Mesendoderm (in vitro differentiated cells): ENCODE results near the gene DNAJB7.
"Not testable (repeated sequence)": the region's sequence is repeated elsewhere in the genome, so short reads cannot be mapped to it uniquely, and the experiment has no call there.

ENCODE experiments used
- DNase-seq: peaks from one replicate; pipeline ENCODE4 v3.0.0; 2013
- H2AK5ac ChIP-seq: 2 replicates; pipeline ENCODE4 v1.6.1; 2013; ENCODE audit warnings: low read length, inconsistent platforms
- H2BK120ac ChIP-seq: 2 replicates; pipeline ENCODE4 v1.6.1; 2013; ENCODE audit warnings: low read depth, mild to moderate bottlenecking, low read length, moderate library complexity, mixed read lengths
- H2BK15ac ChIP-seq: replicated peaks from 2 replicates; pipeline ENCODE4 v1.6.1; 2013; ENCODE audit warnings: low read depth, mild to moderate bottlenecking, moderate library complexity
- H2BK5ac ChIP-seq: 2 replicates; pipeline ENCODE4 v1.6.1; 2013; ENCODE audit warnings: low read length, inconsistent platforms
- H3K18ac ChIP-seq: 2 replicates; pipeline ENCODE4 v1.6.1; 2013; ENCODE audit warnings: mild to moderate bottlenecking, low read length, mixed read lengths
- H3K23ac ChIP-seq: one replicate; pipeline ENCODE4 v1.6.1; 2013; ENCODE audit warnings: low read length
- H3K27ac ChIP-seq: 2 replicates; pipeline ENCODE4 v1.5.1; 2013; ENCODE audit warnings: low read depth, mild to moderate bottlenecking, inconsistent platforms, low read length, moderate library complexity
- H3K27me3 ChIP-seq: 2 replicates; pipeline ENCODE4 v1.6.1; 2013; ENCODE audit warnings: low read length, control low read depth, mild to moderate bottlenecking, inconsistent platforms; ENCODE audit not compliant: insufficient read depth, poor library complexity
- H3K36me3 ChIP-seq: 2 replicates; pipeline ENCODE4 v1.6.1; 2013; ENCODE audit warnings: low read length, inconsistent platforms; ENCODE audit not compliant: control insufficient read depth, insufficient read depth
- H3K4ac ChIP-seq: one replicate; pipeline ENCODE4 v1.6.1; 2013; ENCODE audit warnings: low read depth, mild to moderate bottlenecking, low read length, moderate library complexity
- H3K4me1 ChIP-seq: 2 replicates; pipeline ENCODE4 v1.6.1; 2013; ENCODE audit warnings: low read depth, low read length, inconsistent platforms; ENCODE audit not compliant: control insufficient read depth
- H3K4me2 ChIP-seq: 2 replicates; pipeline ENCODE4 v1.6.1; 2013; ENCODE audit warnings: low read length
- H3K4me3 ChIP-seq: 2 replicates; pipeline ENCODE4 v1.5.1; 2013; ENCODE audit warnings: mild to moderate bottlenecking, low read length
- H3K56ac ChIP-seq: one replicate; pipeline ENCODE4 v1.6.1; 2013; ENCODE audit warnings: low read length
- H3K79me1 ChIP-seq: 2 replicates; pipeline ENCODE4 v1.6.1; 2013; ENCODE audit warnings: low read length, inconsistent platforms
- H3K79me2 ChIP-seq: 2 replicates; pipeline ENCODE4 v1.6.1; 2013; ENCODE audit warnings: mild to moderate bottlenecking, low read length; ENCODE audit not compliant: control insufficient read depth, insufficient read depth
- H3K9ac ChIP-seq: 2 replicates; pipeline ENCODE4 v1.6.1; 2013; ENCODE audit warnings: low read length, inconsistent platforms
- H4K5ac ChIP-seq: one replicate; pipeline ENCODE4 v1.6.1; 2013; ENCODE audit warnings: low read length
- H4K8ac ChIP-seq: one replicate; pipeline ENCODE4 v1.6.1; 2013; ENCODE audit warnings: low read depth, mild to moderate bottlenecking, control low read depth, low read length, moderate library complexity
- WGBS: extraction: QIAGEN DNeasy Blood & Tissue Kit; methylation state at CpG from one replicate; pipeline ENCODE4 v1.1.7; 2013; ENCODE audit warnings: low lambda C conversion rate, missing lambda C conversion rate; ENCODE audit not compliant: insufficient coverage; ENCODE audit errors: extremely low coverage; 5-methylcytosine and 5-hydroxymethylcytosine counted together

Gene DNAJB7

DNA sequence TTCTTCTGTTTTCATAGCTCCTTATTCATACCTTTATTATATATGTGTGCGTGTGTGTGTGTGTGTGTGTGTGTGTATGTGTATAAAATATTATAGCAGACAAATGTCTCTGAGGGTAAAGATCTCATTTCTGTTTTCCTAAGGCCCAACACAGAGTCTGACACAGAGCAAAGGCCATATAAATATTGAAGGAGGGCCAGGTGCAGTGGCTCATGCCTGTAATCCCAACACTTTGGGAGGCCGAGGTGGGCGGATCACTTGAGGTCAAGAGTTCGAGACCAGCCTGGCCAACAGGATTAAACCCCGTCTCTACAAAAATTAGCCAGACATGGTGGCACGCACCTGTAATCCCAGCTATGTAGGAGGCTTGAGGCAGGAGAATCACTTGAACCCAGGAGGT, 6.5 kb upstream of the DNAJB7 start:
- not testable (repeated sequence) for H2BK120ac ChIP-seq, H3K23ac ChIP-seq, H3K27ac ChIP-seq, H2AK5ac ChIP-seq, H3K79me1 ChIP-seq, H2BK15ac ChIP-seq, H3K56ac ChIP-seq, H3K9ac ChIP-seq, H3K18ac ChIP-seq, H3K4me3 ChIP-seq, H3K4ac ChIP-seq, H3K36me3 ChIP-seq, H4K5ac ChIP-seq, H3K27me3 ChIP-seq, H3K4me1 ChIP-seq, H3K79me2 ChIP-seq, H2BK5ac ChIP-seq, DNase-seq, H3K4me2 ChIP-seq, H4K8ac ChIP-seq
- WGBS, result no CpG with 5 or more reads among the region's 6 CpGs

DNA sequence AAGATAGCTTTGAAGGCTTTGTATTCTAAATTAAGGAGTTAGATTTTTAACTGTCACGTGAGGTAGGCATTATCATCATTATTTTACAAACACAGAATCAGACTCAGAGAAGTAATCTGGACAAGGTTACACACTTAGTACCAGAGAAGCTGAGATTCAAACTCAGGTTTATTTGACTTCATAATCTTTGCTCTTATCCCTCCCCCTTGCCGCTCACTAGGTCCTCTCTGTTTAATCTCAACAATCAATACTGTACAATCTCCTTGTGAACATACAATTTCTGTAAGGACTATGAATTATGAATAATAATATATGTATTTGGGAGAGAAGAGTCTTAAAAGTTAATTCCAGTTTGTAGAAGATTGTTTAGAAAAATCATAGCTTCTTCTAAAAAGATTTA, 5.2 kb upstream of the DNAJB7 start:
- H2BK15ac ChIP-seq, result no peak overlapping the region
- H3K79me1 ChIP-seq, result peaks cover 3% of the 10 kb centered on the region
- H3K79me2 ChIP-seq, result peaks cover 4% of the 10 kb centered on the region
- H3K27me3 ChIP-seq, result no peaks in the 10 kb centered on the region
- H3K27ac ChIP-seq, result no peak overlapping the region
- H2BK120ac ChIP-seq, result no peak overlapping the region
- no peak overlapping the region for H3K4ac ChIP-seq
- H3K4me1 ChIP-seq, result no peaks in the 10 kb centered on the region
- H3K36me3 ChIP-seq, result no peaks in the 10 kb centered on the region
- H3K4me2 ChIP-seq, result no peak overlapping the region
- H3K4me3 ChIP-seq, result no peak overlapping the region
- no peak overlapping the region for H3K23ac ChIP-seq
- H2BK5ac ChIP-seq, result no peak overlapping the region
- no peak overlapping the region for H4K5ac ChIP-seq
- H2AK5ac ChIP-seq, result no peak overlapping the region
- no peak overlapping the region for H3K9ac ChIP-seq
- H4K8ac ChIP-seq, result no peak overlapping the region
- H3K56ac ChIP-seq, result no peak overlapping the region
- DNase-seq, result no peak
- H3K18ac ChIP-seq, result no peak overlapping the region
- WGBS, result no CpG with 5 or more reads among the region's 2 CpGs

DNA sequence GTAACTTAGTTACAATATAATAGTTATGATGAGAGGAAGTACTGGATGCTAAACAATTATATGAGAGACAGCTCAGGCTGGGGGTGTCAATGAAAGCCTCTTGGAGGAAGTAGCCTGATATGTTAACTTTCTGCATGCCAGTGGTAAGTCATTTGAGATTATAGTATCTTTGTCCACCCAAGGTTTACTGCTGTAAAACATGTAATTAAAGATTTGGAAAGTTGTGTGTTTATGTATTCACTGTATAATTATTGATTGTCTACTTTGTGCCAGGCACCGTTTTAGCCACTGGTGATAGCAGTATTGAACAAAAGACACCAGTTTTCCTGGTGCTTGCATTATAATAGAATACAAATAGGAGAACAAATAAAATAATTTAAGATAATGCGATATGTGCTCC, 624 bp upstream of the DNAJB7 start:
- H2BK15ac ChIP-seq, result no peak overlapping the region
- H3K4me3 ChIP-seq, result no peak overlapping the region
- no CpG with 5 or more reads among the region's 2 CpGs for WGBS
- H3K23ac ChIP-seq, result no peak overlapping the region
- no peak overlapping the region for H3K27ac ChIP-seq
- H2BK5ac ChIP-seq, result no peak overlapping the region
- H3K18ac ChIP-seq, result no peak overlapping the region
- no peaks in the 10 kb centered on the region for H3K27me3 ChIP-seq
- no peak overlapping the region for H2BK120ac ChIP-seq
- H4K5ac ChIP-seq, result no peak overlapping the region
- H3K9ac ChIP-seq, result no peak overlapping the region
- H2AK5ac ChIP-seq, result no peak overlapping the region
- no peaks in the 10 kb centered on the region for H3K36me3 ChIP-seq
- H3K4me1 ChIP-seq, result no peaks in the 10 kb centered on the region
- H3K56ac ChIP-seq, result no peak overlapping the region
- no peak overlapping the region for H4K8ac ChIP-seq
- peaks cover 16% of the 10 kb centered on the region for H3K79me1 ChIP-seq
- DNase-seq, result no peak
- H3K4me2 ChIP-seq, result no peak overlapping the region
- H3K4ac ChIP-seq, result no peak overlapping the region
- H3K79me2 ChIP-seq, result peaks cover 21% of the 10 kb centered on the region

- H3K4me1 ChIP-seq, result no peaks in the 10 kb centered on the region
- peak overlapping the region; percentile 83 for H3K9ac ChIP-seq
- H2BK120ac ChIP-seq, result no peak overlapping the region
- H4K5ac ChIP-seq, result no peak overlapping the region
- H3K23ac ChIP-seq, result no peak overlapping the region
- no peak overlapping the region for H4K8ac ChIP-seq
- no CpG with 5 or more reads among the region's 18 CpGs for WGBS
- no peak overlapping the region for H2BK5ac ChIP-seq
- H3K36me3 ChIP-seq, result no peaks in the 10 kb centered on the region
- peak overlapping the region; percentile 29 for H3K18ac ChIP-seq
- H2AK5ac ChIP-seq, result no peak overlapping the region
- peak overlapping the region; percentile 35 for H3K27ac ChIP-seq
- peak overlapping the region; percentile 80 for H3K4me3 ChIP-seq
- H3K27me3 ChIP-seq, result no peaks in the 10 kb centered on the region
- no peak for DNase-seq
- H3K4ac ChIP-seq, result no peak overlapping the region
- peak overlapping the region; percentile 81 for H3K4me2 ChIP-seq
- H3K79me1 ChIP-seq, result peaks cover 19% of the 10 kb centered on the region
- peaks cover 61% of the 10 kb centered on the region for H3K79me2 ChIP-seq
- H3K56ac ChIP-seq, result peak overlapping the region; percentile 92
- H2BK15ac ChIP-seq, result no peak overlapping the region
Measured at GRCh38 chr22:40857309-40857855, 4.5 kb downstream of the DNAJB7 start.

DNA sequence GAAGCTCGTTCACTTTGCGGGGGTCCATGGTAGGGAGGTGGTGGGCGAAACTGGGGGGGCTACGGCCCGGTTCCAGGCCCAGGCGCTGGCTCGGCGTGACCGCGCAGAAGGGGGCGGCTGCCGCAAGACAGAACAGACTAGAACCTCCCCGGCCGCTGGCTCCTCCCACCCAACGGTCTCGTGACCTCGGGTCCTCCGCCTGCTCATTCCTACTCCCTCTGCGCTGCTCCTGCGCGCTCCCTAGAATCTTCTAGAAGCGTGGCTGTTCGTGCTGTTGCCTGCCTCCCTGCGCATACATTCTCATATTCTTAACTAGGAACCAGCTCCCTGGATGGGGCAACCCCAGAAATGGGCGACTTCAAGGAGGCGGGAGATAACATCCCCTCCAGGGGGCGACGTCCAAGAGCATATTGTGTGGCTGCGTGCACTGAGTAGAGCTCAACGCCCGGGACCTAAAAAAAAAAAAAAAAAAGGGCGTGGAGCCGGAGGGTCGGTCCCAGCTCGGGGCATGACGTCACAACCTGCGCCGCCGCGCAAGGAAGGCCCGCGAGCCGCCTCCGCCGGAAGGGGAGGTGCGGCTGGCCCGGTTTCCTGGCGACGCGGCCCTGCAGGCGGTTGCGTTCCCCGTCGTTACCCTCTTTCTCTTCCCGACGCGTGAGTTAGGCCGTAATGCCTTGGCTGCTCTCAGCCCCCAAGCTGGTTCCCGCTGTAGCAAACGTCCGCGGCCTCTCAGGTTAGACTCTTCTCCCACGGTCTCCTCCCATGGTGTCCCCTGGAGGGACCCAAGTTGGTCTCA, 5.2 kb downstream of the DNAJB7 start, which contains the start of the genes ST13 and XPNPEP3:
TSS of gene ST13 (minus strand) at position 127 of the 796 bp plus-strand sequence. CDS start at position 28, 99 bp downstream.
TSS of gene XPNPEP3 (plus strand) at position 636 of the 796 bp plus-strand sequence. CDS start at position 670, 34 bp downstream.
- Histone ChIP-seq H2AK5ac (no peak within 1 kb of the TSS), H3K4ac (peak within 1 kb of the TSS; percentile 60), H3K4me2 (peak within 1 kb of the TSS; percentile 87), H3K27ac (peak within 1 kb of the TSS; percentile 88), H2BK120ac (no peak within 1 kb of the TSS), H3K79me2 (peaks cover 64% of the 10 kb centered on the region), H3K9ac (peak within 1 kb of the TSS; percentile 97), H4K5ac (no peak within 1 kb of the TSS), H2BK5ac (peak within 1 kb of the TSS; percentile 74), H3K18ac (peak within 1 kb of the TSS; percentile 29), H3K4me3 (peak within 1 kb of the TSS; percentile 93), H3K79me1 (peaks cover 14% of the 10 kb centered on the region), H3K56ac (peak within 1 kb of the TSS; percentile 98), H2BK15ac (no peak within 1 kb of the TSS), H4K8ac (peak within 1 kb of the TSS; percentile 30), H3K27me3 (no peaks in the 10 kb centered on the region), H3K36me3 (no peaks in the 10 kb centered on the region), H3K4me1 (no peaks in the 10 kb centered on the region), H3K23ac (peak within 1 kb of the TSS; percentile 90)
- peak; percentile 98 for DNase-seq
- WGBS, result no CpG with 5 or more reads among the region's 63 CpGs
